Neural progenitor cell (in vitro differentiated cells): ENCODE measurements around the gene B4GALNT2.

ENCODE experiments used
- CTCF ChIP-seq: fragments of 200-600 bp; sonication (generic); IDR thresholded peaks from 2 replicates; pipeline ENCODE4 v1.5.1; 2017; ENCODE audit warnings: antibody characterized with exemption, mild to moderate bottlenecking
- EZH2 ChIP-seq: fragments of 200-600 bp; sonication (generic); IDR thresholded peaks from 2 replicates; pipeline ENCODE4 v1.6.1; 2017; ENCODE audit warnings: antibody characterized with exemption, mild to moderate bottlenecking, moderate library complexity

GRCh38 chr17:49198211-49198610 is 65.6 kb downstream of the B4GALNT2 start:
- no peak for TF ChIP-seq CTCF
- TF ChIP-seq EZH2 = no peak
